ENCODE results near the gene PCDHB11.
"Not testable (repeated sequence)": the region's sequence is repeated elsewhere in the genome, so short reads cannot be mapped to it uniquely, and the experiment has no call there.

Gene PCDHB11

DNA sequence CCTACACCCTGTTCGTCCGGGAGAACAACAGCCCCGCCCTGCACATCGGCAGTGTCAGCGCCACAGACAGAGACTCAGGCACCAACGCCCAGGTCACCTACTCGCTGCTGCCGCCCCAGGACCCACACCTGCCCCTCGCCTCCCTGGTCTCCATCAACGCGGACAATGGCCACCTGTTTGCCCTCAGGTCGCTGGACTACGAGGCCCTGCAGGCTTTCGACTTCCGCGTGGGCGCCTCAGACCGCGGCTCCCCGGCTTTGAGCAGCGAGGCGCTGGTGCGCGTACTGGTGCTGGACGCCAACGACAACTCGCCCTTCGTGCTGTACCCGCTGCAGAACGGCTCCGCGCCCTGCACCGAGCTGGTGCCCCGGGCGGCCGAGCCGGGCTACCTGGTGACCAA, 10.7 kb upstream of the PCDHB11 start:
- DNase-seq: not testable (repeated sequence)

DNA sequence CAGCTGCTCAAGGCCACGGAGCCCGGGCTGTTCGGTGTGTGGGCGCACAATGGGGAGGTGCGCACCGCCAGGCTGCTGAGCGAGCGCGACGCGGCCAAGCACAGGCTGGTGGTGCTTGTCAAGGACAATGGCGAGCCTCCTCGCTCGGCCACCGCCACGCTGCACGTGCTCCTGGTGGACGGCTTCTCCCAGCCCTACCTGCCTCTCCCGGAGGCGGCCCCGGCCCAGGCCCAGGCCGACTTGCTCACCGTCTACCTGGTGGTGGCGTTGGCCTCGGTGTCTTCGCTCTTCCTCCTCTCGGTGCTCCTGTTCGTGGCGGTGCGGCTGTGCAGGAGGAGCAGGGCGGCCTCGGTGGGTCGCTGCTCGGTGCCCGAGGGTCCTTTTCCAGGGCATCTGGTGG, 10.3 kb upstream of the PCDHB11 start:
- DNase-seq: not testable (repeated sequence)

DNA sequence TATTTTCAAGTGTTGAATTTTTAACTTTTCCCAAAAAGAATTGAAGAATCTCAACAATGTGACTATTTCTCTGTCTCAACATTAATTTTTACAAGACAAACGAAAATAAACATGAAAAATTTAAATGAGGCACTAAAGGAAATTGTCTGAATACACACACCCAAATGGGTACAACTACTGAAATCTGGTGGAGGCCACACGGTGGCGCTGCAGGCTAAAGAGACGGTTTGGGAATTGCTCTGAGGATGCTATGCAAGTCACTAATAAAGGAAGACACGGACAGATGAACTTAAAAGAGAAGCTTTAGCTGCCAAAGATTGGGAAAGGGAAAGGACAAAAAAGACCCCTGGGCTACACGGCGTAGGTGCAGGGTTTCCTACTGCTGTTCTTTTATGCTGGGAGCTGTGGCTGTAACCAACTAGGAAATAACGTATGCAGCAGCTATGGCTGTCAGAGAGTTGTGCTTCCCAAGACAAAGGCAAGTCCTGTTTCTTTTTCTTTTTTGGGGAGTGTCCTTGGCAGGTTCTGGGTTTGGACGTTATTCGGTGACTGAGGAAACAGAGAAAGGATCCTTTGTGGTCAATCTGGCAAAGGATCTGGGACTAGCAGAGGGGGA, 7.2 kb upstream of the PCDHB11 start, which contains the start of gene PCDHB10:
Gene PCDHB10, plus strand, starts transcription at position 244 of the 616 bp plus-strand sequence. Its CDS starts 200 bp downstream, at position 444.
- DNase-seq: no peak

DNA sequence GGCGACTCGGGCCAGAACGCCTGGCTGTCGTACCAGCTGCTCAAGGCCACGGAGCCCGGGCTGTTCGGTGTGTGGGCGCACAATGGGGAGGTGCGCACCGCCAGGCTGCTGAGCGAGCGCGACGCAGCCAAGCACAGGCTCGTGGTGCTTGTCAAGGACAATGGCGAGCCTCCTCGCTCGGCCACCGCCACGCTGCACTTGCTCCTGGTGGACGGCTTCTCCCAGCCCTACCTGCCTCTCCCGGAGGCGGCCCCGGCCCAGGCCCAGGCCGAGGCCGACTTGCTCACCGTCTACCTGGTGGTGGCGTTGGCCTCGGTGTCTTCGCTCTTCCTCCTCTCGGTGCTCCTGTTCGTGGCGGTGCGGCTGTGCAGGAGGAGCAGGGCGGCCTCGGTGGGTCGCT, 5.1 kb upstream of the PCDHB11 start:
- not testable (repeated sequence) for DNase-seq

DNA sequence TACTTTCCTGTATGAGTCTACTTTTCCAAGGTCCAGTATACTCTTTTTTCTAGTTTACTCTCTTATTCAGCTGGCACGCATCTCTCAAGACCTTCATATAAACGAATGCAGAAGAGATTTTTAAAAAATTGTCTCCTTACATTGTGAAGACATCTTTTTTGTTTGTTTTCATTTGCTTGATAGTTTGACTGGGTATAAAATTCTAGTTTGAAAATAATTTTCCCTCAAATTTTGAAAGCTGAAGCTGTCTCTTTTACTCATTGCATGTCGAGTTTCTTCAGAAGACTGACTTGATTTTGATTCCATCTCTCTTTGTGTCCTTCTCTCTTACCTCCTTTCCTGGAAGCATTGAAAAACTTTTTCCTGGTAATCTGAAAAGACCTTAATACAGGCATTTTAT, 3.1 kb upstream of the PCDHB11 start:
- no peak for DNase-seq

DNA sequence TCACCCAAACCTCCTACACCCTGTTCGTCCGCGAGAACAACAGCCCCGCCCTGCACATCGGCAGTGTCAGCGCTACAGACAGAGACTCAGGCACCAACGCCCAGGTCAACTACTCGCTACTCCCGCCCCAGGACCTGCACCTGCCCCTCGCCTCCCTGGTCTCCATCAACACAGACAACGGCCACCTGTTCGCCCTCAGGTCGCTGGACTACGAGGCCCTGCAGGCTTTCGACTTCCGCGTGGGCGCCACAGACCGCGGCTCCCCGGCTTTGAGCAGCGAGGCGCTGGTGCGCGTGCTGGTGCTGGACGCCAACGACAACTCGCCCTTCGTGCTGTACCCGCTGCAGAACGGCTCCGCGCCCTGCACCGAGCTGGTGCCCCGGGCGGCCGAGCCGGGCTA, 1.7 kb downstream of the PCDHB11 start:
- not testable (repeated sequence) for DNase-seq

DNA sequence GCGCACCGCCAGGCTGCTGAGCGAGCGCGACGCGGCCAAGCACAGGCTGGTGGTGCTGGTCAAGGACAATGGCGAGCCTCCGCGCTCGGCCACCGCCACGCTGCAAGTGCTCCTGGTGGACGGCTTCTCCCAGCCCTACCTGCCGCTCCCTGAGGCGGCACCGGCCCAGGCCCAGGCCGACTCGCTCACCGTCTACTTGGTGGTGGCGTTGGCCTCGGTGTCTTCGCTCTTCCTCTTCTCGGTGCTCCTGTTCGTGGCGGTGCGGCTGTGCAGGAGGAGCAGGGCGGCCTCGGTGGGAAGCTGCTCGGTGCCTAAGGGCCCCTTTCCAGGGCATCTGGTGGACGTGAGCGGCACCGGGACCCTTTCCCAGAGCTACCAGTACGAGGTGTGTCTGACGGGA, 2.2 kb downstream of the PCDHB11 start:
- not testable (repeated sequence) for DNase-seq

DNA sequence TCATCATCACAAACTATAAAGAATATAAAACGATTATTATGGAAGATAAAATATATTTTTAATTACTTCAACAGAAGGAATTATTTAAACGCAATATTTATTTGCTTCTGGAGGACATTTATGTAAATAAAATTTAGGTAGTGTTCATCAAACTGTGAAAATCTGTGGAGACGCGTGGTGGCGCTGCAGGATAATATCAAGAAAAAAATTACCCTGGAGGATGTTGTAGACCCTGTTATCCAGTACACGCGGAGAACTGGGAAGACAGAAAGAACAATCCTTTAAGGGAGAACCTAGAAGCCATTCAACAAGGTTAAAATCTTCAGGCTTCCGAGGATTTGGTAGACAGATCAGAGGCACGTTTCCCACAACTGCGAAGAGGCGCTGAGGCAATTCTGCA, 9.1 kb downstream of the PCDHB11 start, which contains the start of gene PCDHB12:
Gene PCDHB12, plus strand, starts transcription at position 242 of the 400 bp plus-strand sequence. CDS start 189 bp downstream, outside the sequence.
- DNase-seq: no peak

DNA sequence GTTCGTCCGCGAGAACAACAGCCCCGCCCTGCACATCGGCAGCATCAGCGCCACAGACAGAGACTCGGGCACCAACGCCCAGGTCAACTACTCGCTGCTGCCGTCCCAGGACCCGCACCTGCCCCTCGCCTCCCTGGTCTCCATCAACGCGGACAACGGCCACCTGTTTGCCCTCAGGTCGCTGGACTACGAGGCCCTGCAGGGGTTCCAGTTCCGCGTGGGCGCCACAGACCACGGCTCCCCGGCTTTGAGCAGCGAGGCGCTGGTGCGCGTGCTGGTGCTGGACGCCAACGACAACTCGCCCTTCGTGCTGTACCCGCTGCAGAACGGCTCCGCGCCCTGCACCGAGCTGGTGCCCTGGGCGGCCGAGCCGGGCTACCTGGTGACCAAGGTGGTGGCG, 10.9 kb downstream of the PCDHB11 start:
- DNase-seq: not testable (repeated sequence)

DNA sequence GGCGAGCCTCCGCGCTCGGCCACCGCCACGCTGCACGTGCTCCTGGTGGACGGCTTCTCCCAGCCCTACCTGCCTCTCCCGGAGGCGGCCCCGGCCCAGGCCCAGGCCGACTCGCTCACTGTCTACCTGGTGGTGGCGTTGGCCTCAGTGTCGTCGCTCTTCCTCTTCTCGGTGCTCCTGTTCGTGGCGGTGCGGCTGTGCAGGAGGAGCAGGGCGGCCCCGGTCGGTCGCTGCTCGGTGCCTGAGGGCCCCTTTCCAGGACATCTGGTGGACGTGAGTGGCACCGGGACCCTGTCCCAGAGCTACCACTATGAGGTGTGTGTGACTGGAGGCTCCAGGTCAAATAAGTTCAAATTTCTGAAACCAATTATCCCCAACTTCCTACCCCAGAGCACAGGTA, 11.4 kb downstream of the PCDHB11 start:
- not testable (repeated sequence) for DNase-seq

DNA sequence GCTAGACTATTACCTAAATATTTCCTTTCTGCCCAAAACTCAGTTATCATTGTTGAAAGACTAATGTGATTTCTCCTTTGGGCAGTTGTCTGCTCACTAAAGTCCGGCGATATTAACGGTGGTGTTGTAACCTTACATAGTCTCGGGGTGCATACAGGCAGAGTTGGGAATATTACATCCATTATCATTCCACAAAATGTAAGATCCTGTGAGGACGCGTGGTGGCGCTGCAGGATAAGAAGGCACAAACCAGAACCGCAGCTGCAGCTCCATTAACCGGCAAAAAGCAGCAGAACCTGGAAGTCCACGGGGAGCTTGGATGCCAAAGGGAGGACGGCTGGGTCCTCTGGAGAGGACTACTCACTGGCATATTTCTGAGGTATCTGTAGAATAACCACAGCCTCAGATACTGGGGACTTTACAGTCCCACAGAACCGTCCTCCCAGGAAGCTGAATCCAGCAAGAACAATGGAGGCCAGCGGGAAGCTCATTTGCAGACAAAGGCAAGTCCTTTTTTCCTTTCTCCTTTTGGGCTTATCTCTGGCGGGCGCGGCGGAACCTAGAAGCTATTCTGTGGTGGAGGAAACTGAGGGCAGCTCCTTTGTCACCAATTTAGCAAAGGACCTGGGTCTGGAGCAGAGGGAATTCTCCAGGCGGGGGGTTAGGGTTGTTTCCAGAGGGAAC, 14.4 kb downstream of the PCDHB11 start, which contains the start of gene PCDHB13:
Gene PCDHB13, plus strand, starts transcription at position 264 of the 684 bp plus-strand sequence. Its CDS starts 205 bp downstream, at position 469.
- DNase-seq: not testable (repeated sequence)

DNA sequence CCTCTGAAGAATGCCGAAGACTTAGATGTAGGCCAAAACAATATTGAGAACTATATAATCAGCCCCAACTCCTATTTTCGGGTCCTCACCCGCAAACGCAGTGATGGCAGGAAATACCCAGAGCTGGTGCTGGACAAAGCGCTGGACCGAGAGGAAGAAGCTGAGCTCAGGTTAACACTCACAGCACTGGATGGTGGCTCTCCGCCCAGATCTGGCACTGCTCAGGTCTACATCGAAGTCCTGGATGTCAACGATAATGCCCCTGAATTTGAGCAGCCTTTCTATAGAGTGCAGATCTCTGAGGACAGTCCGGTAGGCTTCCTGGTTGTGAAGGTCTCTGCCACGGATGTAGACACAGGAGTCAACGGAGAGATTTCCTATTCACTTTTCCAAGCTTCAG, 15.2 kb downstream of the PCDHB11 start:
- DNase-seq: not testable (repeated sequence)

DNA sequence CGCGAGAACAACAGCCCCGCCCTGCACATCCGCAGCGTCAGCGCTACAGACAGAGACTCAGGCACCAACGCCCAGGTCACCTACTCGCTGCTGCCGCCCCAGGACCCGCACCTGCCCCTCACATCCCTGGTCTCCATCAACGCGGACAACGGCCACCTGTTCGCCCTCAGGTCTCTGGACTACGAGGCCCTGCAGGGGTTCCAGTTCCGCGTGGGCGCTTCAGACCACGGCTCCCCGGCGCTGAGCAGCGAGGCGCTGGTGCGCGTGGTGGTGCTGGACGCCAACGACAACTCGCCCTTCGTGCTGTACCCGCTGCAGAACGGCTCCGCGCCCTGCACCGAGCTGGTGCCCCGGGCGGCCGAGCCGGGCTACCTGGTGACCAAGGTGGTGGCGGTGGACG, 16.1 kb downstream of the PCDHB11 start:
- not testable (repeated sequence) for DNase-seq

DNA sequence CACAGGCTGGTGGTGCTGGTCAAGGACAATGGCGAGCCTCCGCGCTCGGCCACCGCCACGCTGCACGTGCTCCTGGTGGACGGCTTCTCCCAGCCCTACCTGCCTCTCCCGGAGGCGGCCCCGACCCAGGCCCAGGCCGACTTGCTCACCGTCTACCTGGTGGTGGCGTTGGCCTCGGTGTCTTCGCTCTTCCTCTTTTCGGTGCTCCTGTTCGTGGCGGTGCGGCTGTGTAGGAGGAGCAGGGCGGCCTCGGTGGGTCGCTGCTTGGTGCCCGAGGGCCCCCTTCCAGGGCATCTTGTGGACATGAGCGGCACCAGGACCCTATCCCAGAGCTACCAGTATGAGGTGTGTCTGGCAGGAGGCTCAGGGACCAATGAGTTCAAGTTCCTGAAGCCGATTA, 16.6 kb downstream of the PCDHB11 start:
- DNase-seq: not testable (repeated sequence)

DNA sequence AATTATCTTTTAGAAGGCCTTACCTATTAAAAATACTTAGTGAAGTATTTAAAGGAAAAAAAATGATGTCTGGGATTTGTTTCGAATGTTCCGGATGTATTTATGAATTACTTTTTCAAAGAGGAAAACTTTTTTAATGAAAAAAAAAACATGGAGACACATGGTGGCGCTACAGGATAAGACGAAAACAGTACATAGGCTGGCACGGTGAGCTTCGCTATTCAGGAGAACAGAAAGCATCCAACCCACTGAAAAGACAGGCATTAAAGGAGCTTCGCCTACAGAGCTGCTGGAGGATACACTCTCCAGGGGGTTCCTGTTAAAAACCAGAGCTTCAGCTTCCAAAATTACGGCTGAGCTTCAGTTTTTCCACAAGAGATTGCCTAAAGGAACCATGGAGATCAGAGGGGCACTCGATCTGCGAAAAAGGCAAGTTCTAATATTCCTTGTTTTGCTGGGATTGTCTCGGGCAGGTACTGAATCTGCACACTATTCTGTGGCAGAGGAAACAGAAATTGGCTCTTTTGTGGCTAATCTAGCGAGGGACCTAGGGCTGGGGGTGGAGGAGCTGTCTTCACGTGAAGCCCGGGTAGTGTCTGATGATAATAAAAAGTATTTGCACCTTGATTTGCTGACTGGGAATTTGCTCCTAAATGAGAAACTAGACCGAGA, 23.8 kb downstream of the PCDHB11 start, which contains the start of gene PCDHB14:
Gene PCDHB14, plus strand, starts transcription at position 232 of the 672 bp plus-strand sequence. Its CDS starts 163 bp downstream, at position 395.
- no peak for DNase-seq

DNA sequence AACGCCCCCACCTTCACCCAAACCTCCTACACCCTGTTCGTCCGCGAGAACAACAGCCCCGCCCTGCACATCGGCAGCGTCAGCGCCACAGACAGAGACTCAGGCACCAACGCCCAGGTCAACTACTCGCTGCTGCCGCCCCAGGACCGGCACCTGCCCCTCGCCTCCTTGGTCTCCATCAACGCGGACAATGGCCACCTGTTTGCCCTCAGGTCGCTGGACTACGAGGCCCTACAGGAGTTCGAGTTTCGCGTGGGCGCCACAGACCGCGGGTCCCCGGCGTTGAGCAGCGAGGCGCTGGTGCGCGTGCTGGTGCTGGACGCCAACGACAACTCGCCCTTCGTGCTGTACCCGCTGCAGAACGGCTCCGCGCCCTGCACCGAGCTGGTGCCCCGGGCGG, 25.4 kb downstream of the PCDHB11 start:
- DNase-seq: not testable (repeated sequence)

DNA sequence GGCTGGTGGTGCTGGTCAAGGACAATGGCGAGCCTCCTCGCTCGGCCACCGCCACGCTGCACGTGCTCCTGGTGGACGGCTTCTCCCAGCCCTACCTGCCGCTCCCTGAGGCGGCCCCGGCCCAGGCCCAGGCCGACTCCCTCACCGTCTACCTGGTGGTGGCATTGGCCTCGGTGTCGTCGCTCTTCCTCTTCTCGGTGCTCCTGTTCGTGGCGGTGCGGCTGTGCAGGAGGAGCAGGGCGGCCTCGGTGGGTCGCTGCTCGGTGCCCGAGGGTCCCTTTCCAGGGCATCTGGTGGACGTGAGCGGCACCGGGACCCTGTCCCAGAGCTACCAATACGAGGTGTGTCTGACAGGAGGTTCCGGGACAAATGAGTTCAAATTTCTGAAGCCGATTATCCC, 26.0 kb downstream of the PCDHB11 start:
- not testable (repeated sequence) for DNase-seq

DNA sequence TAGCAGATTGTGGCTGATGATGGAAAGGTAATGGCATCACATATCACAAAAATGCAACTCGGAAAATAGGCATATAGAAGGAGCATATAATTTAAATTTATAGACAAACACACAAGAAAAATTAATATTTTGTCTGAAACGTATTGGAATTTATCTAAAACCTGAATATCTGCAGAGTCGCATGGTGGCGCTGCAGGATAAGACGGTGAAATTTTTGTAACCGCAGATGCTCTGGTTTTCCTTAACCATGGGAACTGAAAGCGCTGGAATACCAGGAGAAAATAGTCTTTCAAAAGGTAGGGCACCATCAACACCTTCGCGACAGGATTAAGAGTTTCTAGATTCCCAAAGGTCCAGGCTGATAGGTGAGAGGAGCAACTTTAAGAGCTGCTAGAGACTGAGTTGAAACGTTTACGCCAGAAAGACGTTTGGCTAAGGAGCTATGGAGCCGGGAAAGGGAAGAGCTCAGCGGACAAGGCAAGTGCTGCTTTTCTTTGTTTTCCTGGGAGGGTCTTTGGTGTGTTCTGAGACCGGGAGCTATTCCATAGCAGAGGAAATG, 34.8 kb downstream of the PCDHB11 start:
- DNase-seq: no peak

DNA sequence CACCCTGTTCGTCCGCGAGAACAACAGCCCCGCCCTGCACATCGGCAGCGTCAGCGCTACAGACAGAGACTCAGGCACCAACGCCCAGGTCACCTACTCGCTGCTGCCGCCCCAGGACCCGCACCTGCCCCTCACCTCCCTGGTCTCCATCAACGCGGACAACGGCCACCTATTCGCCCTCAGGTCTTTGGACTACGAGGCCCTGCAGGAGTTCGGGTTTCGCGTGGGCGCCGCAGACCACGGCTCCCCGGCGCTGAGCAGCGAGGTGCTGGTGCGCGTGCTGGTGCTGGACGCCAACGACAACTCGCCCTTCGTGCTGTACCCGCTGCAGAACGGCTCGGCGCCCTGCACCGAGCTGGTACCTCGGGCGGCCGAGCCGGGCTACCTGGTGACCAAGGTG, 36.5 kb downstream of the PCDHB11 start:
- not testable (repeated sequence) for DNase-seq

DNA sequence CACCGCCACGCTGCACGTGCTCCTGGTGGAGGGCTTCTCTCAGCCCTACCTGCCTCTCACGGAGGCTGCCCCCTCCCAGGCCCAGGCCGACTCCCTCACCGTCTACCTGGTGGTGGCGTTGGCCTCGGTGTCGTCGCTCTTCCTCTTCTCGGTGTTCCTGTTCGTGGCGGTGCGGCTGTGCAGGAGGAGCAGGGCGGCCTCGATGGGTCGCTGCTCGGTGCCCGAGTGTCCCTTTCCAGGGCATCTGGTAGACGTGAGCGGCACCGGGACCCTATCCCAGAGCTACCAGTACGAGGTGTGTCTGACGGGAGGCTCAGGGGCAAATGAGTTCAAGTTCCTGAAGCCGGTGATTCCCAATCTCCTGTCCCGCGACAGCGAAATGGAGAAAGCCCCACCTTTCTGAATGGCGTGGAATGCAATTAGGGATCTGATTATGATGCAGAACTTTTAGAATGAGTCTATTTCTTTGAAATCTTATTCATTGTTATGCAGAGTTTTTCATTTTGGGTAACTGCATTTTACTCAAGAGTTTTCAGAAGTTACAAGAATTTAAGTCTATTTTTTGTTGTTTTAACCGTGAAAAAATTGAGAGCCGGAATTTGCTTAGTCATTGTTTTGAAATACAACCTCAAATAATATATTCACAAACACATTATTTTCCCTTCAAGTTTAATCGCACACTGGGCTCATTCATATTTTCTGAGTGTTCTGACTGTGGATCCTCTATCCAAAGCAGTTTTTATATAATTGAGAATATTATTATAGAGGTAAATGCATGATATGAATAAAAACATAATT, 37.3 kb downstream of the PCDHB11 start:
- DNase-seq: no peak

DNA sequence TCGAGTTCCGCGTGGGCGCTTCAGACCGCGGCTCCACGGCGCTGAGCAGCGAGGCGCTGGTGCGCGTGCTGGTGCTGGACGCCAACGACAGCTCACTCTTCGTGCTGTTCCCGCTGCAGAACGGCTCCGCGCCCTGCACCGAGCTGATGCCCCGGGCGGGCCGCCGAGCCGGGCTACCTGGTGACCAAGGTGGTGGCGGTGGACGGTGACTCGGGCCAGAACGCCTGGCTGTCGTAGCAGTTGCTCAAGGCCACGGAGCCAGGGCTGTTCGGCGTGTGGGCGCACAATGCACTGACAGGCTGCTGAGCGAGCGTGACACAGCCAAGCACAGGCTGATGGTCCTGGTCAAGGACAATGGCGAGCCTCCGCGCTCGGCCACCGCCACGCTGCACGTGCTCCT, 42.1 kb downstream of the PCDHB11 start:
- DNase-seq: no peak

DNA sequence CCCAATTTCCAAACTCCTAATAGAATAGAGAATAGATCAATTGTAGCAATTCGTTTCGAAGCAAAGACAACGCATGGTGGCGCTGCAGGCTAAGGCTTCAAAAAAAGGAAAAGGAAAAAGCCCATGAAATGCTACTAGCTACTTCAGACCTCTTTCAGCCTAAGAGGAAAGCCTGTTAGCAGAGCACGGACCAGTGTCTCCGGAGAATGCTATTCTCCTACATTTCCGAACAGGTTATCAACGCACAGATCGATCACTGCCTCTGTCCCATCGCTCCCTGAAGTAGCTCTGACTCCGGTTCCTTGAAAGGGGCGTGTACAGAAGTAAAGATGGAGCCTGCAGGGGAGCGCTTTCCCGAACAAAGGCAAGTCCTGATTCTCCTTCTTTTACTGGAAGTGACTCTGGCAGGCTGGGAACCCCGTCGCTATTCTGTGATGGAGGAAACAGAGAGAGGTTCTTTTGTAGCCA, 45.9 kb downstream of the PCDHB11 start, which contains the start of gene PCDHB15:
Gene PCDHB15, plus strand, starts transcription at position 146 of the 468 bp plus-strand sequence. Its CDS starts 184 bp downstream, at position 330.
- DNase-seq: no peak
